AG08395 (cell line): ENCODE results near the gene GABARAPL1.
A peak's percentile ranks its signal among the peaks of the same experiment; 100 is the strongest.
"Not testable (repeated sequence)": the region's sequence is repeated elsewhere in the genome, so short reads cannot be mapped to it uniquely, and the experiment has no call there.

Source experiments
- DNase-seq: peaks from one replicate; pipeline ENCODE4 v3.0.0; 2012; ENCODE audit warnings: mixed read lengths, low spot score

GABARAPL1 gene

DNA sequence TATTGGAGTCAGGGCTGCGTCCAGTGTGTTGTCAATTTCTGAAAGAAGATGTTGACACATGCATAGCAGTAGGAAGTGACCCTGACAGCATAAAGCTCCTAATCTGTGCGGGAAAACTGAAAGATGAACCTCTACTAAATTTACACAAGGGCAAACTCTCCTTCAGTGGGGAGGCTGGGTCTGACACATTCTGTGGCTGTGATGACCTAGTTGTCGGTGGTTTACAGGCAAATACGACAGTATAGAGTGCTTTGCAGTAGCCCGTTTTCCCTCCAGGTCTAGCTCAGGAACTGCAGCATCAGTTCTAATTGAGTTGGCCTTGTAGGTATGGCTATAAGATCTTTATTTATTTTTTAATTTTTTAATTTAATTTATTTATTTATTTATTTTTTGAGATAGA is 14.8 kb upstream of the GABARAPL1 start:
- DNase-seq: no peak

DNA sequence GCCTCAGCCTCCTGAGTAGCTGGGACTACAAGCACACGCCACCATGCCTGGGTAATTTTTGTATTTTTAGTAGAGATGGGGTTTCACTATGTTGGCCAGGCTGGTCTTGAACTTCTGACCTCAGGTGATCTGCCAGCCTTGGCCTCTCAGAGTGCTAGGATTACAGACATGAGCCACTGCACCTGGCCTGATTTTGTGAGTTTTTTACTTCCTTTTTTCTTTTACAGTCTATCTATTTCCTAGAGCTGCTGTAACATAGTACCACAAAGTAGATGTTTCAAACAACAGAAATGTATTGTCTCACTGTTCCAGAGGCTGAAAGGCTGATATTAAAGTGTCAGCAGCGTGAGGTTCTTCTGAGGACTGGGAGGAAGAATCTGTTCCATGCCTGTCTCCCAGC is 8.2 kb upstream of the GABARAPL1 start:
- DNase-seq: not testable (repeated sequence)

DNA sequence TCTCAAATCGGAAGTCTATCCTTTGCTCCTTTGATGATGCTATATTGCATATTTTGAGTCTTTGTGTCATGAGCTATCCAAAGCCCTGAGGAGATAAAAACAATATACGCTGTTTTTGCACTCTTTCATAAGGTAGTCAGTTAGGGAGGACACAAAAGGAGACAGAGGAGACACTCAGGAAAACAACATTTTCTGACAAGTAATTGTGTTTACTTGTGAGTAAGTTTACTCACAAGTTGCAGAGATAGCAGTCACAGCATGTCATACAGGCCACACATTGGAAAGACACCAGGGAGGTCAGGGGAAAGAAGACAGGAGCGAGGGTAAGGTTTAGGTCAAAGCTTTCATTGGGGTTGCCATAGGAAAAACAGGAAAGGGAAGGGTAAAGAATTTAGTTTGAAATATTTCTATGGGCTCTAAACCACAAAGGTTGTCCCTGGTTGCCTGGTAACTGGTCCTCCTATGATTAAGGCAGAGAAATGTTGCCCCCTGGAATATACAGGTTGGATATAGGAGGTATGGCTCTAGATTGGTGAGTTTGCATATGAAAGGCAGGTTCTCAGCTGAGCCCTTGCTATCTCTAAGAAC is 7.4 kb upstream of the GABARAPL1 start:
- DNase-seq: peak; percentile 19

DNA sequence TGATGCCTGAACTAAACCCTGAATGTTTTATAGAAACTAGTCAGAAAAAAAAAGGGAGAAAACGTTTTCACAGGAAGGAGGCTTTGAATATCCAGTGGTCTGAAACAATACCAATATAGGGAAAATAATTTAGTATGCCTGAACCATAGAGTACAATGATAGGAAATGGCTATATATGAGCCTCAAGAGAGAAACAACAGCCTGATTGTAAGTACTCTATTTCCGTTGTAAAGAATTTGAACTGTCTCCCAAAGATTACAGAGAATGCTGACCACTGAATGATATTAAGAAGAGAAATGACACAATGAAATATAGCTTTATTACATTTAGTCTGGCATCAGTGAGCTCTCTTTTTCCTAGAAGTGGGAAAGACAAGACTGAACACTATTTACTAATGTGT is 5.5 kb upstream of the GABARAPL1 start:
- no peak for DNase-seq

DNA sequence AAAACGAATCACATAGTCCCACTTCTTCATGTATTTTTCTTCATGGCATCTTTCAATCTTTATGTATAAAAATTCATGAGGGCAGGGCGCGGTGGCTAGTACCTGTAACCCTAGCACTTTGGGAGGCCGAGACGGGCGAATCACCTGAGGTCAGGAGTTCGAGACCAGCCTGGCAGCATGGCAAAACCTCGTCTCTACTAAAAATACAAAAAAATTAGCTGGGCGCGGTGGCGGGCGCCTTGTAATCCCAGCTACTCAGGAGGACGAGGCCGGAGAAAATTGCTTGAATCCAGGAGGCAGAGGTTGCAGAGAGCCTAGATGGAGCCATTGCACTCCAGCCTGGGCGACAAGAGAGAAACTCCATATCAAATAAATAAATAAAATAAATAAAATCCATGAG is 2.5 kb upstream of the GABARAPL1 start:
- no peak for DNase-seq

DNA sequence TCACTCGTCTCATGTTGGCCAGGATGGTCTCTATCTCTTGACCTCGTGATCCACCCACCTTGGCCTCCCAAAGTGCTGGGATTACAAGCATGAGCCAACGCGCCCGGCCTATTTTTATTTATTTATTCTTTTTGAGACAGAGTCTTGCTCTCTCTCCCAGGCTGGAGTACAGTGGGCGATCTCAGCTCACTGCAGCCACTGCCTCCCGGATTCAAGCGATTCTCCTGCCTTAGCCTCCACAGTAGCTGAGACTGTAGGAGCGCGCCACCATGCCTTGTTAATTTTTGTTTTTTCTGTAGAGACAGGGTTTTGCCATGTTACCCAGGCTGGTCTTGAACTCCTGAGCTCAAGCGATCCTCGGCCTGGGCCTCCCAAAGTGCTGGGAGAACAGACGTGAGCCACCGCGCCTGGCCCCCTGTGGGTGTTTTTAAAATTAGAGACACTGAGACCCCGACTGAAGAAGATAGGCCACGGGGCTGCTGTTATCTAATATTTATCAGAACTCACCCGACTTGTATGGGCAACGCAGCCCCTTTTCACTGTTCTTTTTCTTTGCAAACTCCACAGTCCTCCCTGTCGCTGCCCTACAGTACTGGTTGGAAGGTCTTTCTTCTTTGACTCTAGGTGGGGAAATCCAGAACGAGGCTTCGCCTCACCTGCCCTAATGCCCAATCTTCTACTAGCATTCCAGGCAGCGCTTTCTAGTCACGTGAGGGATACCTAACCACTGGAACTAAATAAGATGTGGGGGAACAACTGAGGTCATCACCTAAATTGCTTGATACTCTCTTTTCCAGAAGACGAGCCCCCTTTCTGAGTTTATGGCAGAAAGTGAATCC is 1.4 kb upstream of the GABARAPL1 start:
- no peak for DNase-seq

DNA sequence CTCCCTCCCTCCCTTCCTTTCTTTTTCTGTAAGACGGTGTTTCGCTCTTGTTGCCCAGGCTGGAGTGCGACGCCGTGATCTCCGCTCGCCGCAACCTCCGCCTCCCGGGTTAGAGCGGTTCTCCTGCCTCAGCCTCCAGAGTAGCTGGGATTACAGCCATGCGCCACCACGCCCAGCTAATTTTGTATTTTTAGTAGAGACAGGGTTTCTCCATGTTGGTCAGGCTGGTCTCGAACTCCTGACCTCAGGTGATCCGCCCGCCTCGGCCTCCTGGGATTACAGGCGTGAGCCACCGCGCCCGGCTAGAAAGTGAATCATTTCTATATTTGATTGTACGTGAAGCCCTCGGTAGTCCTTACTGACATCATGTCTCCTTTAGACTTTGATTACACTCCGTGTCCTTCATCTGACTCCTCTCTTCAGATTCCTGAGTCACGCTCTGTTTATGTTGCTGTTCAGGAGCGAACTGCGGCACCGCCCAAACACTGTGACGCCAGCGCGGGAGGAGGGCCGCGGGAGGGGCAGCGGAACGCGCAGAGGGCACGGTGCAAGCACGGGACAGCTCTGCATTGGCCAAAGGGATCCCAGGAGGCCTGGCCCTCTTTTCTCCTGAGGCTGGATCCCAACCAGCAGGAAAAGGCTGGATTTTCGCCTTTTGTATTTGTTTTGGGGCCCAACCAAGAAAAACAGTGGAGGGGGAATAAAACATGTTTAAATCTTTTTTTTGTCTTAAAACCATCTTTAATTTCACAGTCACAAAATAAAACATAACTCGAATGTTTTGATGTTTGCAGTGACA is 538 bp upstream of the GABARAPL1 start:
- peak; percentile 96 for DNase-seq

DNA sequence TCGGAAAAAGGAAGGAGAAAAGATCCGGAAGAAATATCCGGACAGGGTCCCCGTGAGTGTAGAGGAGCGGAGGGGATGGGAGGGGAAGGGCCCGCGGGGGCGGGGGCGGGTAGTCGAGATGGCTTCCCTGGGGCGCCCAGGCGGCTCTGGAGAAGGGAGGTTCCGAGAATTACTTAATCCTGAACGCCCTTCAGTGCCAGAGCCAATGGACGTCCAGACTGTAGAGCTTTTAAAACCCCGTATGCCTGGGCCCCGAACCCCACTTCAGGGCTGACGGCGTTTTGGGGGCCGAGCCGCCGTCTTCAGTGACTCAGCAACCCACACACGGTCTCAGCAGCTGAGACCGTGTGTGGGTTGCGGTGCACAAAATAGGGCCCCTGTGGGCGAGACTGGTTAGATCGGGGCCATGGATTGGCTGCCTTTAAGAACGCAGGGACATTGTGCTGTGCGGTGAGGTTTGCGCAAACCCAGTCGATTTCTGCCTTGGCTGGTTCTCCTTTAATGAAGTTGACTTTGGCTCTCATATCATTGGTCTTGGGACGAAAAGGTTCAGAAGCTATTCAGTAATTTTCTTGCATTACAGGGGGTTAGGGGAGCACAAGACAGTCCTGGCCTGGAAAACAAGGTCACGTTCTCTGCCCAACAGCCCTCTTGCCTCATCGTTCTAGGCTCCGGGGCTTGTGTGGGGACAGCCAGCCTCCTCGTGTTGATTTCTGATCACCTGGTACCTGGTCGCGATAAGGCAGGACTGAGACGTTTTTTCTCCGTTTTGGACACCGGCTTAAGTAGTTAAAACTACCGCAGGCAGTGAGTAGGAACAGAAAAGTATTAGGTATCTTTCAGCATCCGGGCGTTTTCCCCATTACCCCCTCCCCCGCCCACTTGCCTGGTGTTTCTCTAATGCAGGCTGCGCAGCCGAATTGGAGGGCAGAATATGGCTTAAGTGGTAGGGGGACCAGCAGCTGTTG is 775 bp downstream of the GABARAPL1 start:
- DNase-seq: peak; percentile 77

DNA sequence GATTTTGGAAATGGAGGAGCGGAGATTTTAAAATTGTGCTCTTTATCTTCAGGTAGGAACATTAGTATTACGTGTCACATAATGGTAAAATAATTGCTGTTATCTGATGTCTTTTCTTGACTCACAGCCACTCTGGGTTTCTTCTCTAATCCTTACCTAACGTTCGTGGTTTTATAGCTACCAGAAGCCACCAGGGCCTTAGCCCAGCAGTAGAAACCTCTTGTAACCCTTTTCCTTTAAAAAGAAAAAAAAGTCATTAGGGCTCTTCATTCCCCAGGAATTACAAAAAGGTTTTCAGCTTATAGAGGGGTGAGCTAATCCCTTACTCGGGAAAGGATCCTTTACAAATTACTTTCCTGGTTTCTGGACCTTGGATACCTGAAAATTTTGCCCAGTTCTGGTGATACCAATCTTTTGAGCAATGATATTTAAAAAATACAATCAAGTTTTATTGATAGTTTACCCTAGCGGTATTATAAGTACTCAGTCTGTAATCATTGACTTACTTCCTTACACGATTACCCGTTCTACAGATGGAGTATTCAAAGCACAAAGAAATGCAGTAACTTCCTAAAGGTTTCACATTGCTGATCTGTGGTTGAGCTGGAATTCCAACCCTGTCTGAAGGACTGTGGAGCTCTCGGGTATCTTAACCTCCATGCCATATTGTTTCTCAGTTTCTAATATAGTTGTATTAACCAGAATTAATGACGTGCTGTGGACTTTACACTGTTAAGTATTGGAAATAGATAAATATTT is 1.6 kb downstream of the GABARAPL1 start:
- DNase-seq: peak; percentile 24

DNA sequence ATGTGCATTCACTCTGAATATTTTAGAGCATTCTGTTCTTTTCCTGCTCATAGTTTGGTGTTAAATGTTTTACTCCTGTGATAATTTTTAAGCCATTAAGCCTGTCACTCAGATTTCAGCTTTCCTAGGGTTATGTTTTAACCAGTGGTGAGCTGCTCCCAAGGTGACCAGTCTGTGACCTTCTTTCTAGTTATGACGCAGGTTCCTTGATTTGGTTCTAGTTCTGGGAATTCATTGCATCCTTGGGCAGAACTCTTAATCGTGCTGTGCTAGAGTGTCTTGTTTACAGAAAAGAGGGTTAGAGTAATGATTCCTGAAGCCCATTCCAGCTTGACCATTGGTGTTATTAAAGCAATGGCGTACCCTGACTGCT is 2.2 kb downstream of the GABARAPL1 start:
- DNase-seq: no peak

DNA sequence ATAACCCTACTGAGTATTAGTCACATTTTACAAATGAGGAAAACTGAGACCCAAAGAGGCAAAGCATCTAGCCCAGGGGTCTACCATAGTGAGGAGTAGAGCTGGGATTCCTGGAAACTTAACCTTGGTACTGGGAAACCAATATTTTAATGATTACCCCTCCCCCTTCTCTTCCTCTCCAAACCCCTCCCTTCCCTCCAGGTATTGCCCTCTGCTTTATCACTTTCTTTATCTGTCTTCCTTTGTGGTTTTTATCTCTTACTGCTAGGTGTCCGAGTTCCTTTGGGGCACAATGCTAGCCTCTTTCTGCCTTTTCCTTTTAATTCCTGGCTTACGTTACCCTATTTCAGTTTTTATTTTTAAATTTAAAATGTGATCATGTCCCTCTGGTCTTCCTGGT is 2.8 kb downstream of the GABARAPL1 start:
- DNase-seq: no peak

DNA sequence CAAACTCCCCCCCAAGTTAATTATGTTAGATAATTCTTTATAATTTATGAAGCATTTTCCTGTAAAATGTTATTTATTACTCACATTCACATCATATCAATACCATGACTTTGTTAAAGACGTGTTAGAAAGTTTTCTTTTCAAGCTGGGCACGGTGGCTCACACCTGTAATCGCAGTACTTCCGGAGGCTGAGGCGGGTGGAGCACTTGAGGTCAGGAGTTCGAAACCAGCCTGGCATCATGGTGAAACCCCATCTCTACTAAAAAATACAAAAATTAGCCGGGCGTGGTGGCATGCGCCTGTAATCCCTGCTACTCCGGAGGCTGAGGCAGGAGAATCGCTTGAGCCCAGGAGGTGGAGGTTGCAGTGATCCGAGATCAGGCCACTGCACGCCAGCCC is 3.3 kb downstream of the GABARAPL1 start:
- not testable (repeated sequence) for DNase-seq

DNA sequence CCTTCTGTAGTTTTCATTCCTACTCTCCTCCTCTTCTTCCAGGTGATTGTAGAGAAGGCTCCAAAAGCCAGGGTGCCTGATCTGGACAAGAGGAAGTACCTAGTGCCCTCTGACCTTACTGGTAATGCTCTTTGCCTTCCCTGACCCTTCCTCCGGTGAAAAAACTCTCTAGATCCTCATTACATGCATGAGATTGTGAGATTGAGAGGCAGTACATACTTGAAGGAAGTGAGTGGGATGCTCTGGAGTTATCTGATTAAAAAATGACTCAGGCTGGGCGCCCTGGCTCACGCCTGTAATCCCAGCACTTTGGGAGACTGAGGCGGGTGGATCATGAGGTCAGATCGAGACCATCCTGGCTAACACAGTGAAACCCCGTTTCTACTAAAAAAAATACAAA is 5.3 kb downstream of the GABARAPL1 start:
- DNase-seq: no peak

DNA sequence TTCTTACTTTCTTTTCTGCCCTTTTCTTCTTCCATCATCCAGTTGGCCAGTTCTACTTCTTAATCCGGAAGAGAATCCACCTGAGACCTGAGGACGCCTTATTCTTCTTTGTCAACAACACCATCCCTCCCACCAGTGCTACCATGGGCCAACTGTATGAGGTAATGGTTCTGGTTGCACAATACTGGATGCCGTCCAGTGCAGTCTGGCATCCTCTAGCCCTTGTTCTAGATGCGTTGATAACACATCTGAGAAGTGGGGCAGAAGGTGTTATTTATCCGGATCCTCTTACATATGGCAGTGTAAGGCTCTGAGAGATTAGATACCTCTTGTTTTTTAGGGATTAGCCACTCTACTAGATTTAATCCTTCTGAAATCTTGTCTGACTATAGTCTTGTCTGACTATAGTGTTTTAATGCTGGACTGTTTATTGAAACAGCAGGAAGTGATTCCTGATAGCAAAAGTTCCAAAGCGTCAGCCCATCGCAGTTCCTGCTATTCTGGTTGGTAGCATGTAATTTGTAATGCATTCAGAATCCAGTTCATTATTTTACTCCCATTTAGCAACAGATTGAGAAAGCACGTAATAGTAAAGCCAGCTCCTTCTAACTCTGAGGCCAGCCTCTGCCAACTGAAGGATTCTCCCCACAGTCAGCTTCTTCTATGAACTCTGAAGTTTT is 7.9 kb downstream of the GABARAPL1 start:
- DNase-seq: peak; percentile 65

DNA sequence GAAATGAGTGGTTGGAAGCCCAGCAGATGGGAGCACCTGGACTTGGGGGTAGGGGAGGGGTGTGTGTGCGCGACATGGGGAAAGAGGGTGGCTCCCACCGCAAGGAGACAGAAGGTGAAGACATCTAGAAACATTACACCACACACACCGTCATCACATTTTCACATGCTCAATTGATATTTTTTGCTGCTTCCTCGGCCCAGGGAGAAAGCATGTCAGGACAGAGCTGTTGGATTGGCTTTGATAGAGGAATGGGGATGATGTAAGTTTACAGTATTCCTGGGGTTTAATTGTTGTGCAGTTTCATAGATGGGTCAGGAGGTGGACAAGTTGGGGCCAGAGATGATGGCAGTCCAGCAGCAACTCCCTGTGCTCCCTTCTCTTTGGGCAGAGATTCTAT is 9.2 kb downstream of the GABARAPL1 start:
- no peak for DNase-seq

DNA sequence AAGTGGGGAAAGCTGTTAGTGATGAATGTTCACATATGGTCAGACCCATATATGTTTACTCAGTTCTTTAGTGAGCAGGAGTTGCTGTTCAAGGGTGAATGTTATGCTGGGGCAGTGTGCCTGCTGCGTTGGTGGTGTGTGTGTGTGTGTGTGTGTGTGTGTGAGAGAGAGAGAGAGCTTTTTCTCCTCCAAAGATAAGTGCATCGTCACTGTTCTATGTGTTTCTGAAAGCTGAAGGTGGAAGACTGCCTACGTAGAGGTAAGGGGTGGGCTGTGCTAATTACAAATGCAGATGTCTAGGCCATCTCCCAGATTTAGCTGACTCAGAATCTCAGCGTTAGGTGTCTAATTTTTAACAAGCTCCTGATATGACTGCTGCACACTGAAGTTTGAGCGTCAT is 10.5 kb downstream of the GABARAPL1 start:
- DNase-seq: no peak

DNA sequence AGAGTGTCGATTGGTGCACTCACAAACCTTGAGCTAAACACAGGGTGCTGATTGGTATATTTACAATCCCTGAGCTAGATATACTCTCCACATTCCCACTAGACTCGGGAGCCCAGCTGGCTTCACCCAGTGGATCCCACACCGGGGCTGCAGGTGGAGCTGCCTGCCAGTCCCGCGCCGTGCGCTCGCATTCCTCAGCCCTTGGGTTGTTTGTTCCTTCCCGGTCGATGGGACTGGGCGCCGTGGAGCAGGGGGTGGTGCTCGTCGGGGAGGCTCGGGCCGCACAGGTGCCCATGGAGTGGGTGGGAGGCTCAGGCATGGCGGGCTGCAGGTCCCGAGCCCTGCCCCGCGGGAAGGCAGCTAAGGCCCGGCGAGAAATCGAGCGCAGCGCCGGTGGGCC is 12.7 kb downstream of the GABARAPL1 start:
- DNase-seq: not testable (repeated sequence)

DNA sequence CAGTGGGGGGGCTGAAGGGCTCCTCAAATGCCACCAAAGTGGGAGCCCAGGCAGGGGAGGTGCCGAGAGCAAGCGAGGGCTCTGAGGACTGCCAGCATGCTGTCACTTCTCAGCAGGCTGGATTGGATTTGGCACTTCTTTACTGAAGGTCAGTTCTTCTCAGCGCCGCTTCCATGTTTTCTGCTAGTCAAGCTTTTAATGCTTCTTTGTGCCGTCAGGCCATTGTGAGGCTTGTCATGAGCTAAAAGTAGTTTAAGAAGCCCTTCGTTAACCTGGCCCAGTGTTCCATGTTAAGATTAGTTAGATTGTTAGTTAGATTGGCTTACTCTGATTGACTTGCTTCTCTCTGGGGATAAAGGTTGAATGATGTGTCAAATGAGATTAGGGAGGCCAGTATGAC is 13.4 kb downstream of the GABARAPL1 start:
- DNase-seq: no peak

DNA sequence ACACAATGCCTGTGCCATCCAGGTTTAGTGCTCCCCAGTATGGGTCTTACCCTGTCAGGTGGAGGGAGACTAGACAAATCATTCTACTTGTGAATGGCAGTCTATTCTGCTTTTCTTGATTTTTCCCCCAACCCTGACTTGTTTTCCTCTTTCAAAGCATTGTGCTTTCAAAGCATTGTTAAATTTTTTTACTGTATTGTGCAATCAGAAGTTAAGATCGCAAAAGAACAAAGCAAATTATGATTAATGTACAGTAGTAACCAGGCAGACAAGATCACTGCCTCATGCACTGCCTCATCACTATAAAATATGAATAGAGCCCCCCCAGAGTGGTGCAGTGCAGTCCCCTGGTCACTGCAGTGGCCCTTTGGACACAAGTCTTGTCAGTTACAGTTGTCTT is 14.1 kb downstream of the GABARAPL1 start:
- DNase-seq: no peak

DNA sequence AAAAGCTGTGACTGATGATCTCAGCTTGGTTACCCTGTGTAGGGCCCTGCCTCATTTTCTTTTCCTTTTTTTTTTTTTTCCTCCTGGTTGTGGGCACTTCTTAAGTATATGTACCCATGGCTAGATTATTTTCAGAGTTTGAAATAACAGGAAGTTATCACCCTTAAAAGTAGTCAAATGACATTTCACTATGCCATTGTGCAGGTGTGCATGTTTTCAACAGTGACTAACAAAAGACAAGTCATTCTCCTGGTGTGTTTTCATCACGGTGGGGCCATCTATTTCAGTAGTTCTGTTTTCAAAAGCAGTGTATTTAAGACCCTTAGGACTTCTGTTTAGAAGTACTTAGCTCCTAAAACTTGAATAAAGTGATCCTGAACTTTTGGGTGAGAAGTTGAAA is 15.0 kb downstream of the GABARAPL1 start:
- no peak for DNase-seq

DNA sequence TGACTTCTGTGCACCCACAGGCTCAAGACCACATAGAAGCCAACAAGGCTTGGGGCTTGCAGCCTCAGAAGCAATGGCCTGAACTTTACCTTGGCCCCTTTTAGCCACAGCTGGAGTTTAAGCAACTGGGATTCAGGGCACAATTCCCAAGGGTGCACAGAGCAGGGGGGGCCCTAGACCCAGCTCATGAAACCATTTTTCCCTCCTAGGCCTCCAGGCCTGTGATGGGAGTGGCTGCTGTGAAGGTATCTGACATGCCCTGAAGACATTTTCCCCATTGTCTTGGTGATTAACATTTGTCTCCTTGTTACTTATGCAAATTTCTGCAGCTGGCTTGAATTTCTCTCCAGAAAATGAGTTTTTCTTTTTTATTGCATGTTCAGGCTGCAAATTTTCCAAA is 21.9 kb downstream of the GABARAPL1 start:
- no peak for DNase-seq
